ENCODE measurements around the gene CFAP100.

DNA sequence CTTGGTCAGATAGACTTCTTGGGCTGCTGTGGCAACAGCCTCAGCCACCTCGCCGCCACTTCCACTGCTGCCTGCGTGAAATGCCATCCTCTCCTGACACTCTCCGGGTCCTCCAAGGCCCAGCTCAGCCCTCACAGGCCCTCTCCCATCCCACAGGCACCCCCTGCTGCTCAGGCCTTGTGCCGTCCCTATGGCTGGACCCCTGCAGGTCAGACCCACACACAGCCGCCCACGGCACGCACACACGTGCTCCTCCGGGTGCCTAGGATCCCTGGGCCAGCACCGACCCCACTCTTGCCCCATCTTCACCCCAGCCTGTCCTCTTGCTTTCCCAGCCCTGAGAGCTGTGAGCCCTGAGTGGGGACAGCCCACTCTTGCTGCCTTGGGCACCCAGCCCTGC, 19.7 kb downstream of the CFAP100 start:
- TF ChIP-seq, protein P1, sequence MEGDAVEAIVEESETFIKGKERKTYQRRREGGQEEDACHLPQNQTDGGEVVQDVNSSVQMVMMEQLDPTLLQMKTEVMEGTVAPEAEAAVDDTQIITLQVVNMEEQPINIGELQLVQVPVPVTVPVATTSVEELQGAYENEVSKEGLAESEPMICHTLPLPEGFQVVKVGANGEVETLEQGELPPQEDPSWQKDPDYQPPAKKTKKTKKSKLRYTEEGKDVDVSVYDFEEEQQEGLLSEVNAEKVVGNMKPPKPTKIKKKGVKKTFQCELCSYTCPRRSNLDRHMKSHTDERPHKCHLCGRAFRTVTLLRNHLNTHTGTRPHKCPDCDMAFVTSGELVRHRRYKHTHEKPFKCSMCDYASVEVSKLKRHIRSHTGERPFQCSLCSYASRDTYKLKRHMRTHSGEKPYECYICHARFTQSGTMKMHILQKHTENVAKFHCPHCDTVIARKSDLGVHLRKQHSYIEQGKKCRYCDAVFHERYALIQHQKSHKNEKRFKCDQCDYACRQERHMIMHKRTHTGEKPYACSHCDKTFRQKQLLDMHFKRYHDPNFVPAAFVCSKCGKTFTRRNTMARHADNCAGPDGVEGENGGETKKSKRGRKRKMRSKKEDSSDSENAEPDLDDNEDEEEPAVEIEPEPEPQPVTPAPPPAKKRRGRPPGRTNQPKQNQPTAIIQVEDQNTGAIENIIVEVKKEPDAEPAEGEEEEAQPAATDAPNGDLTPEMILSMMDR (tag by site-specific recombination; IDR thresholded peaks at IDR 0.05), result no peak
- TF ChIP-seq HOXA7 (CRISPR knock-in tag; IDR thresholded peaks at IDR 0.05; ENCODE audit: borderline replicate concordance), result no peak
- TF ChIP-seq TCF7L2 (IDR thresholded peaks at IDR 0.05; ENCODE audit: borderline replicate concordance, low read depth, low read length), result no peak
